HL-60 (cell line): Measurements from ENCODE around the gene CEACAM21.
A peak's percentile ranks its signal among the peaks of the same experiment; 100 is the strongest.

Source experiments
- DNase-seq, 2 experiments: peaks; one replicate each; pipeline ENCODE4 v3.0.0-alpha.2; 2010 to 2020; ENCODE audit warnings: low read depth in 1 of 2, low spot score in 1 of 2
- H3K27ac ChIP-seq: fragments of 250-450 bp; sonication (Bioruptor Pico); replicated peaks from 2 replicates; pipeline ENCODE4 v1.5.1; 2020; ENCODE audit warnings: mild to moderate bottlenecking, moderate library complexity
- H3K27me3 ChIP-seq: fragments of 250-450 bp; sonication (Bioruptor Pico); 2 replicates; pipeline ENCODE4 v1.5.1; 2021; ENCODE audit warnings: mild to moderate bottlenecking, moderate library complexity; ENCODE audit not compliant: insufficient read depth, poor library complexity, severe bottlenecking
- H3K4me3 ChIP-seq: replicated peaks from 2 replicates; pipeline ENCODE4 v1.5.1; 2011; ENCODE audit warnings: mild to moderate bottlenecking, control low read depth, low read length; ENCODE audit not compliant: insufficient read depth
- GABPA ChIP-seq: IDR thresholded peaks from 2 replicates; pipeline ENCODE4 v1.6.1; 2012; ENCODE audit warnings: low read depth
- POLR2AphosphoS5 ChIP-seq: IDR thresholded peaks from 2 replicates; pipeline ENCODE4 v1.6.1; 2012; ENCODE audit warnings: low read depth
- REST ChIP-seq: IDR thresholded peaks from 2 replicates; pipeline ENCODE4 v1.6.1; 2012; ENCODE audit warnings: low read depth; ENCODE audit not compliant: insufficient replicate concordance
- SPI1 ChIP-seq: IDR thresholded peaks from 2 replicates; pipeline ENCODE4 v1.6.1; 2012; ENCODE audit warnings: low read depth, mild to moderate bottlenecking, borderline replicate concordance
- TF ChIP-seq, protein P1 (sequence below): IDR thresholded peaks from one replicate; pipeline ENCODE4 v1.5.1; 2011; ENCODE audit warnings: low read length, control low read depth, inconsistent platforms; ENCODE audit not compliant: insufficient read depth

CEACAM21 gene

GRCh38 chr19:41530184-41530534 lies 45.8 kb upstream of the CEACAM21 start:
- DNase-seq, result no peak
- Histone ChIP-seq H3K27ac (no peak overlapping the region; the same call in 1 of the 2 replicates), H3K4me3 (no peak overlapping the region), H3K27me3 (no peaks in the 10 kb centered on the region)
- TF ChIP-seq POLR2AphosphoS5 (no peak), GABPA (no peak), REST (no peak), SPI1 (no peak)
- TF ChIP-seq, protein P1, sequence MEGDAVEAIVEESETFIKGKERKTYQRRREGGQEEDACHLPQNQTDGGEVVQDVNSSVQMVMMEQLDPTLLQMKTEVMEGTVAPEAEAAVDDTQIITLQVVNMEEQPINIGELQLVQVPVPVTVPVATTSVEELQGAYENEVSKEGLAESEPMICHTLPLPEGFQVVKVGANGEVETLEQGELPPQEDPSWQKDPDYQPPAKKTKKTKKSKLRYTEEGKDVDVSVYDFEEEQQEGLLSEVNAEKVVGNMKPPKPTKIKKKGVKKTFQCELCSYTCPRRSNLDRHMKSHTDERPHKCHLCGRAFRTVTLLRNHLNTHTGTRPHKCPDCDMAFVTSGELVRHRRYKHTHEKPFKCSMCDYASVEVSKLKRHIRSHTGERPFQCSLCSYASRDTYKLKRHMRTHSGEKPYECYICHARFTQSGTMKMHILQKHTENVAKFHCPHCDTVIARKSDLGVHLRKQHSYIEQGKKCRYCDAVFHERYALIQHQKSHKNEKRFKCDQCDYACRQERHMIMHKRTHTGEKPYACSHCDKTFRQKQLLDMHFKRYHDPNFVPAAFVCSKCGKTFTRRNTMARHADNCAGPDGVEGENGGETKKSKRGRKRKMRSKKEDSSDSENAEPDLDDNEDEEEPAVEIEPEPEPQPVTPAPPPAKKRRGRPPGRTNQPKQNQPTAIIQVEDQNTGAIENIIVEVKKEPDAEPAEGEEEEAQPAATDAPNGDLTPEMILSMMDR, result no peak

DNA sequence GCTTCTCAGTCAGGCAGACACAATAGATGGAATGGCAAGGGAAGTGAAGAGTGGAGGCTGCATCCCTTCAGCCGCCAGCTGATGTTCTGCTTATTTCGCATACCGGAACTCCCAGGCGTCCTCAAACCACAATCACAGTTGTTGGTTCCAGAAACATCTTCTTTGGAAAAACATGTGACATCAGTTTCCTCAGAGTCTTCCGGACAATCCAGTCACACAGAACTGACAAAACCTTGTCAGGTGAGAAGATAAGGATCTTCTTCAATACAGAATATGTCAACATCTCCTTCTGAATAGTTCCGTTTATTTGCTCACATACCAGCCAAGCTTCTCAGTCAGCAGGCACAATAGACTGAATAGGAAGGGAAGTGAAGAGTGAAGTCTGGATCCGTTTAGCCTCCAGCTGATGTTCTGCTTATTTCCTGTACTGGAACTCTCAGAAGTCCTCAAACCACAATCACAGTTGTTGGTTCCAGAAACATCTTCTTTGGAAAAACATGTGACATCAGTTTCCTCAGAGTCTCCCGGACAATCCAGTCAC lies 45.1 kb upstream of the CEACAM21 start:
- peak; percentile 70 to 96 for DNase-seq
- peak overlapping the region; percentile 53 for H3K27ac ChIP-seq
- peak overlapping the region; percentile 10; the same call in 1 of the 2 replicates for H3K4me3 ChIP-seq
- TF ChIP-seq POLR2AphosphoS5 (peak; percentile 54), REST (no peak), SPI1 (peak; percentile 73; the same call in 1 of the 2 replicates)
- H3K27me3 ChIP-seq, result no peaks in the 10 kb centered on the region

GRCh38 chr19:41531438-41532311 lies 44.3 kb upstream of the CEACAM21 start:
- peak overlapping the region; percentile 53 for H3K27ac ChIP-seq
- DNase-seq, result peak; percentile 90 to 98
- TF ChIP-seq GABPA, result no peak; the same call in 1 of the 2 replicates
- peak; percentile 38; the same call in 1 of the 2 replicates for TF ChIP-seq POLR2AphosphoS5
- no peak for TF ChIP-seq REST
- TF ChIP-seq, protein P1, result no peak
- TF ChIP-seq SPI1, result peak; percentile 99
- H3K4me3 ChIP-seq, result peak overlapping the region; percentile 10; the same call in 1 of the 2 replicates
- no peaks in the 10 kb centered on the region for H3K27me3 ChIP-seq
